Glutamatergic neuron (in vitro differentiated cells): ENCODE measurements around the gene EIF4A3. TPM values are rescaled to one million over a fixed set of nuclear protein-coding genes. Genes with fewer than 3 reads are reported as not detected.

ENCODE experiments used
- DNase-seq: peaks from one replicate; pipeline ENCODE4 v3.0.0; 2022
- H3K27ac Mint-ChIP-seq: one replicate; pipeline ENCODE4 v1.8.0; 2020; ENCODE audit warnings: mild to moderate bottlenecking, mixed read lengths, inconsistent platforms; ENCODE audit not compliant: unreplicated experiment
- H3K27me3 Mint-ChIP-seq: one replicate; pipeline ENCODE4 v1.8.0; 2020; ENCODE audit warnings: mild to moderate bottlenecking, moderate library complexity, mixed read lengths, inconsistent platforms; ENCODE audit not compliant: unreplicated experiment
- H3K36me3 Mint-ChIP-seq: one replicate; pipeline ENCODE4 v1.8.0; 2020; ENCODE audit warnings: mild to moderate bottlenecking, mixed read lengths, inconsistent platforms; ENCODE audit not compliant: unreplicated experiment
- H3K4me1 Mint-ChIP-seq: one replicate; pipeline ENCODE4 v1.8.0; 2020; ENCODE audit warnings: mild to moderate bottlenecking, low read depth, mixed read lengths, inconsistent platforms; ENCODE audit not compliant: unreplicated experiment
- H3K4me3 Mint-ChIP-seq: one replicate; pipeline ENCODE4 v1.8.0; 2020; ENCODE audit warnings: mild to moderate bottlenecking, mixed read lengths, inconsistent platforms; ENCODE audit not compliant: unreplicated experiment
- H3K9me3 Mint-ChIP-seq: one replicate; pipeline ENCODE4 v1.8.0; 2020; ENCODE audit warnings: mild to moderate bottlenecking, moderate library complexity, mixed read lengths, inconsistent platforms; ENCODE audit not compliant: unreplicated experiment
- CTCF ChIP-seq: fragments of 200-600 bp; sonication (generic); IDR thresholded peaks from one replicate; pipeline ENCODE4 v1.5.0; 2021; ENCODE audit not compliant: partially characterized antibody, unreplicated experiment
- total RNA-seq: library from RNA; stranded (reverse); fragmentation: NEBNext Ultra II Directional; extraction: Animal tissue kit (Norgen Biotek cat#: 25700); gene quantifications from one replicate; pipeline ENCODE4 v1.2.1, GENCODE V29; 2021; ENCODE audit not compliant: unreplicated experiment

EIF4A3 gene
- total RNA-seq, 1 donor from 2014 or later, result 110 TPM

DNA sequence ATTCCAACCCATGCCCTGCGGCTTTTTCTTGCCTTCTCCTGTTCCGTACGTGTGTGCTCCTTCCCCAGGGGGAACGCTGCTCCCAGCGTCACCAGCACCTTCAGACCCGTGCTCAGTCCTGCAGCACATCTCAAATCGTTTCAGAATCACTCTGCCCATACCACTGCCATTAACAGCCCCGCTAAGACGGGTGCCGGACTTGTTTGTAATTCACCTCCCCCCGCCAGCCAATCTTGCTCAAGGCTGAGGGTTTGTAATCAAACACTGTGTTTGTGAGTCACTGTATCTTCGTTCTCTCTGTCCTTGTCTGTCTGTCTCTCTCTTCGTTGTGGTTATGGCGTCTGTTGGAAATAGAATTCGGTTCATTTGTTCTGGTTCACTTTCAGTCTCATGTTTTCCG is 40.2 kb upstream of the EIF4A3 start:
- Mint-ChIP-seq H3K27me3 (peaks cover 3% of the 10 kb centered on the region), H3K27ac (no peak overlapping the region), H3K36me3 (no peaks in the 10 kb centered on the region), H3K4me1 (peaks cover 8% of the 10 kb centered on the region), H3K9me3 (peaks cover 7% of the 10 kb centered on the region), H3K4me3 (peak overlapping the region; percentile 47)
- DNase-seq, result no peak
- TF ChIP-seq CTCF, result no peak

DNA sequence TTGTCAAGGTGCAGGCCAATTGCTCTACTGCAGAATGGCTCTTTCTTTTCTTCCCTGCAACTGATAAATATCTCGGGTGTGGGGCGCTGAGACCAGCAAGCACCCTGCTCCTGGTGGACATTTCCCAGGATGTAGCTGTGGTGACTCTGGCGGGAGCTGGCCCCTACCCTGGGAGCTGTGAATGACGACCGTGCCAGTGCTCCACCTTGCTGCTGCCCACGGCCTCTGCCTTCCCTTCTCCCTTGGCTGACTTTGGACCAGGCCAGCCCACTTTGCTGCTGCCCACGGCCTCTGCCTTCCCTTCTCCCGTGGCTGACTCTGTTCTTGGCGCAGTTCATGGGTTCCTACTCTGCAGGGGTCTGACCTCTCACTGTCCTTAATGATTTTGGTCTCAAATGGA is 39.0 kb upstream of the EIF4A3 start:
- Mint-ChIP-seq H3K36me3 (no peaks in the 10 kb centered on the region), H3K27ac (no peak overlapping the region), H3K27me3 (peaks cover 4% of the 10 kb centered on the region), H3K4me1 (peaks cover 4% of the 10 kb centered on the region), H3K9me3 (peaks cover 7% of the 10 kb centered on the region), H3K4me3 (no peak overlapping the region)
- DNase-seq, result no peak
- no peak for TF ChIP-seq CTCF

DNA sequence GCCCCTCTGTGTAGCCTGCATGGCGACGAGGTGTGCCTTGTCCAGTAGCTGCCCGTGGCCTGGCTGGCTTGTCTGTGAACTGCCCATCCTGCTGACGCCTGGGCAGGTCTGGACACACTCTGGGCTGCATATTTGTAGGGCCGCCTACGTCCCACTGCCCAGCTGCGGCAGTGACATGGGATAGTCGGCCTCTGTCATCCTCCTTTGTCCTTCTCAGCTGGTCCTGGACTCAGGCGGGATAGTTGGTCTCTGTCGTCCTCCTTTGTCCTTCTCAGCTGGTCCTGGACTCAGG is 37.4 kb upstream of the EIF4A3 start:
- H3K9me3 Mint-ChIP-seq, result peaks cover 6% of the 10 kb centered on the region
- no peaks in the 10 kb centered on the region for H3K36me3 Mint-ChIP-seq
- peaks cover 4% of the 10 kb centered on the region for H3K27me3 Mint-ChIP-seq
- no peak overlapping the region for H3K27ac Mint-ChIP-seq
- no peak overlapping the region for H3K4me3 Mint-ChIP-seq
- no peak for DNase-seq
- no peak for TF ChIP-seq CTCF
- peaks cover 2% of the 10 kb centered on the region for H3K4me1 Mint-ChIP-seq

- H3K27me3 Mint-ChIP-seq, result peaks cover 4% of the 10 kb centered on the region
These were observed 36.9 kb upstream of the EIF4A3 start for GRCh38 chr17:80183581-80184422.

More at GRCh38 chr17:80183581-80184422, 36.9 kb upstream of the EIF4A3 start:
- no peak for TF ChIP-seq CTCF
- no peak for DNase-seq
- H3K36me3 Mint-ChIP-seq, result no peaks in the 10 kb centered on the region
- peaks cover 4% of the 10 kb centered on the region for H3K4me1 Mint-ChIP-seq
- peaks cover 6% of the 10 kb centered on the region for H3K9me3 Mint-ChIP-seq
- H3K27ac Mint-ChIP-seq, result no peak overlapping the region
- no peak overlapping the region for H3K4me3 Mint-ChIP-seq
